H9 (cell line): Measurements from ENCODE around the gene KIF19. TPM values are rescaled to one million over a fixed set of nuclear protein-coding genes. Genes with fewer than 3 reads are reported as not detected.

Source experiments
- DNase-seq: peaks from one replicate; pipeline ENCODE4 v3.0.0-alpha.2; 2017
- H2AFZ ChIP-seq: one replicate; pipeline ENCODE4 v1.6.1; 2013; ENCODE audit warnings: mild to moderate bottlenecking, low read length, control low read depth, moderate library complexity
- H2AK5ac ChIP-seq: 2 replicates; pipeline ENCODE4 v1.6.1; 2013; ENCODE audit warnings: low read length, control low read depth, mixed read lengths; ENCODE audit not compliant: insufficient read length
- H2BK120ac ChIP-seq: one replicate; pipeline ENCODE4 v1.6.1; 2013; ENCODE audit warnings: low read depth, mild to moderate bottlenecking, low read length, control low read depth, inconsistent platforms; ENCODE audit not compliant: poor library complexity, severe bottlenecking
- H2BK12ac ChIP-seq: 2 replicates; pipeline ENCODE4 v1.6.1; 2013; ENCODE audit warnings: low read length, control low read depth, mixed read lengths, low read depth; ENCODE audit not compliant: insufficient read length
- H2BK15ac ChIP-seq: 2 replicates; pipeline ENCODE4 v1.6.1; 2013; ENCODE audit warnings: low read depth, low read length, control low read depth
- H2BK20ac ChIP-seq: one replicate; pipeline ENCODE4 v1.6.1; 2013; ENCODE audit warnings: low read depth, mild to moderate bottlenecking, low read length, control low read depth, inconsistent platforms; ENCODE audit not compliant: poor library complexity, severe bottlenecking
- H2BK5ac ChIP-seq: 2 replicates; pipeline ENCODE4 v1.6.1; 2013; ENCODE audit warnings: low read length, control low read depth, mixed read lengths; ENCODE audit not compliant: insufficient read length
- H3K14ac ChIP-seq: 2 replicates; pipeline ENCODE4 v1.6.1; 2013; ENCODE audit warnings: low read length, control low read depth; ENCODE audit not compliant: insufficient read depth
- H3K18ac ChIP-seq: 2 replicates; pipeline ENCODE4 v1.6.1; 2013; ENCODE audit warnings: low read depth, mild to moderate bottlenecking, mixed read lengths, low read length, control low read depth; ENCODE audit not compliant: insufficient read length
- H3K23ac ChIP-seq: 2 replicates; pipeline ENCODE4 v1.6.1; 2013; ENCODE audit warnings: low read length, control low read depth, mixed read lengths, low read depth; ENCODE audit not compliant: insufficient read length
- H3K23me2 ChIP-seq: 2 replicates; pipeline ENCODE4 v1.6.1; 2013; ENCODE audit warnings: low read depth, mild to moderate bottlenecking, mixed read lengths, low read length, control low read depth; ENCODE audit not compliant: insufficient read length, poor library complexity, severe bottlenecking
- H3K27ac ChIP-seq: 2 replicates; pipeline ENCODE4 v1.5.1; 2013; ENCODE audit warnings: low read length, control low read depth, mixed read lengths, low read depth; ENCODE audit not compliant: insufficient read length
- H3K27me3 ChIP-seq: 2 replicates; pipeline ENCODE4 v1.6.1; 2013; ENCODE audit warnings: low read length, control low read depth, inconsistent platforms; ENCODE audit not compliant: insufficient read depth
- H3K4ac ChIP-seq: 2 replicates; pipeline ENCODE4 v1.6.1; 2013; ENCODE audit warnings: low read depth, mild to moderate bottlenecking, control low read depth, inconsistent platforms, low read length, moderate library complexity
- H3K4me1 ChIP-seq: 2 replicates; pipeline ENCODE4 v1.6.1; 2013; ENCODE audit warnings: low read length, control low read depth, inconsistent platforms; ENCODE audit not compliant: insufficient read depth
- H3K4me2 ChIP-seq: 2 replicates; pipeline ENCODE4 v1.6.1; 2013; ENCODE audit warnings: low read length, control low read depth, mixed read lengths; ENCODE audit not compliant: insufficient read length, insufficient read depth
- H3K56ac ChIP-seq: 2 replicates; pipeline ENCODE4 v1.6.1; 2013; ENCODE audit warnings: low read depth, mild to moderate bottlenecking, mixed read lengths, low read length, control low read depth; ENCODE audit not compliant: insufficient read length
- H3K79me1 ChIP-seq: 2 replicates; pipeline ENCODE4 v1.6.1; 2013; ENCODE audit warnings: low read depth, mild to moderate bottlenecking, moderate library complexity, low read length, control low read depth, inconsistent platforms; ENCODE audit not compliant: insufficient read depth, poor library complexity, severe bottlenecking
- H3K79me2 ChIP-seq: 2 replicates; pipeline ENCODE4 v1.6.1; 2013; ENCODE audit warnings: low read length, control low read depth, inconsistent platforms; ENCODE audit not compliant: insufficient read depth
- H3K9ac ChIP-seq: 2 replicates; pipeline ENCODE4 v1.6.1; 2013; ENCODE audit warnings: low read length, control low read depth, mixed read lengths; ENCODE audit not compliant: insufficient read length; ENCODE audit errors: extremely low read depth
- H3K9me3 ChIP-seq: one replicate; pipeline ENCODE4 v1.6.1; 2013; ENCODE audit warnings: low read depth, low read length, inconsistent platforms; ENCODE audit not compliant: control insufficient read depth
- H3T11ph ChIP-seq: one replicate; pipeline ENCODE4 v1.6.1; 2013; ENCODE audit warnings: mild to moderate bottlenecking, low read length, control low read depth, inconsistent platforms
- H4K20me1 ChIP-seq: one replicate; pipeline ENCODE4 v1.6.1; 2013; ENCODE audit not compliant: control insufficient read depth, insufficient read length, insufficient read depth
- H4K5ac ChIP-seq: 2 replicates; pipeline ENCODE4 v1.6.1; 2013; ENCODE audit warnings: low read depth, mild to moderate bottlenecking, mixed read lengths, low read length, control low read depth; ENCODE audit not compliant: insufficient read length
- H4K8ac ChIP-seq: replicated peaks from 2 replicates; pipeline ENCODE4 v1.6.1; 2013; ENCODE audit warnings: low read length, control low read depth, mixed read lengths, low read depth; ENCODE audit not compliant: insufficient read length
- H4K91ac ChIP-seq: 2 replicates; pipeline ENCODE4 v1.6.1; 2013; ENCODE audit warnings: low read depth, mild to moderate bottlenecking, moderate library complexity, mixed read lengths, low read length, control low read depth; ENCODE audit not compliant: insufficient read length
- H3K27ac Mint-ChIP-seq, 3 experiments: 2 replicates in 2 of 3; 3 replicates in 1 of 3; pipeline ENCODE4 v1.8.0; 2020 to 2021; ENCODE audit warnings: mixed read lengths in 3 of 3, mild to moderate bottlenecking in 1 of 3, moderate library complexity in 1 of 3
- H3K27me3 Mint-ChIP-seq: 2 replicates; pipeline ENCODE4 v1.8.0; 2021; ENCODE audit warnings: low read depth, mild to moderate bottlenecking, moderate library complexity, mixed read lengths
- H3K36me3 Mint-ChIP-seq, 3 experiments: 2 replicates in 2 of 3; 3 replicates in 1 of 3; pipeline ENCODE4 v1.8.0; 2020 to 2021; ENCODE audit warnings: low read depth in 3 of 3, mixed read lengths in 3 of 3; ENCODE audit not compliant: insufficient read depth in 1 of 3
- H3K4me1 Mint-ChIP-seq, 2 experiments: 2 replicates each; pipeline ENCODE4 v1.8.0; 2020; ENCODE audit warnings: mixed read lengths in 2 of 2
- H3K4me3 Mint-ChIP-seq, 2 experiments: 2 replicates in 1 of 2; 3 replicates in 1 of 2; pipeline ENCODE4 v1.8.0; 2020 to 2021; ENCODE audit warnings: mild to moderate bottlenecking in 2 of 2, mixed read lengths in 2 of 2, moderate library complexity in 1 of 2
- H3K9me3 Mint-ChIP-seq, 2 experiments: 2 replicates in 1 of 2; 3 replicates in 1 of 2; pipeline ENCODE4 v1.8.0; 2020; ENCODE audit warnings: mild to moderate bottlenecking in 2 of 2, mixed read lengths in 2 of 2, moderate library complexity in 1 of 2
- WGBS: extraction: QIAGEN DNeasy Blood & Tissue Kit; methylation state at CpG from one replicate; pipeline ENCODE4 v1.1.7; 2013; ENCODE audit warnings: missing lambda C conversion rate, low lambda C conversion rate, mixed read lengths; ENCODE audit not compliant: insufficient read length; ENCODE audit errors: extremely low coverage; 5-methylcytosine and 5-hydroxymethylcytosine counted together
- total RNA-seq: library from RNA; stranded (reverse); gene quantifications from 2 replicates; pipeline ENCODE4 v1.2.1, GENCODE V29; 2021
- TF ChIP-seq, protein P1 (sequence below): fragments of 200-600 bp; sonication (generic); conservative IDR thresholded peaks from 3 replicates; pipeline ENCODE4 v1.8.0; 2021; ENCODE audit warnings: antibody characterized with exemption, mild to moderate bottlenecking

KIF19 gene
- total RNA-seq, 1 experiment from 2014 or later: 0.13 TPM

DNA sequence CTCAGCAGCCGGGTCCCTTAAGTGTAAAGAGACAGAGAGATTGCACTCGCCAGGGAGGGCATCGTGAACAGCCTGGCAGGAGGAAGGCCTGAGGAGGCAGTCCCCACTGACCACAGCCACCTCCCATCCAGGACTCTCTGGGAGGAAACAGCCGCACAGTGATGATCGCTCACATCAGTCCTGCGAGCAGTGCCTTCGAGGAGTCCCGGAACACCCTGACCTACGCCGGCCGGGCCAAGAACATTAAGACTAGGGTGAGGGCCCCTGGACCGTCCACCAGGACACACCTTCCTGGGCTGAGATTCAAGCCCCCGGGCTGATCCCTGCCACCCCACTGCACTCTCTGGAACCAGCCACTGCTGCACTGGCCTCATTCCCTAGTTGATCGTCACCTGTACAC, 21.6 kb downstream of the KIF19 start:
- Histone ChIP-seq H3T11ph (no peak overlapping the region), H3K4ac (no peak overlapping the region), H3K4me1 (no peaks in the 10 kb centered on the region), H3K23ac (no peak overlapping the region), H2BK5ac (no peak overlapping the region), H3K14ac (no peak overlapping the region), H3K4me2 (no peak overlapping the region), H4K5ac (no peak overlapping the region), H3K27ac (no peak overlapping the region), H3K79me2 (no peaks in the 10 kb centered on the region), H2AFZ (no peak overlapping the region), H4K20me1 (no peaks in the 10 kb centered on the region), H2AK5ac (no peak overlapping the region), H3K23me2 (no peaks in the 10 kb centered on the region), H3K18ac (no peak overlapping the region), H3K9me3 (no peaks in the 10 kb centered on the region), H2BK12ac (no peak overlapping the region), H3K56ac (no peak overlapping the region), H2BK120ac (no peak overlapping the region), H2BK15ac (no peak overlapping the region), H4K8ac (no peak overlapping the region), H2BK20ac (no peak overlapping the region), H3K9ac (no peak overlapping the region), H3K79me1 (no peaks in the 10 kb centered on the region), H4K91ac (no peak overlapping the region), H3K27me3 (peaks cover 7% of the 10 kb centered on the region; the same call in 1 of the 2 replicates)
- DNase-seq: no peak
- Mint-ChIP-seq H3K27ac (no peak overlapping the region; a peak in 1 of 7 replicates), H3K9me3 (no peaks in the 10 kb centered on the region), H3K4me3 (no peak overlapping the region), H3K4me1 (peaks cover 3 to 15% of the 10 kb centered on the region in 2 experiments; a peak in 3 of 4 replicates), H3K36me3 (no peaks in the 10 kb centered on the region), H3K27me3 (peaks cover 68% of the 10 kb centered on the region)
- WGBS: no CpG with 5 or more reads among the region's 14 CpGs
- TF ChIP-seq, protein P1, sequence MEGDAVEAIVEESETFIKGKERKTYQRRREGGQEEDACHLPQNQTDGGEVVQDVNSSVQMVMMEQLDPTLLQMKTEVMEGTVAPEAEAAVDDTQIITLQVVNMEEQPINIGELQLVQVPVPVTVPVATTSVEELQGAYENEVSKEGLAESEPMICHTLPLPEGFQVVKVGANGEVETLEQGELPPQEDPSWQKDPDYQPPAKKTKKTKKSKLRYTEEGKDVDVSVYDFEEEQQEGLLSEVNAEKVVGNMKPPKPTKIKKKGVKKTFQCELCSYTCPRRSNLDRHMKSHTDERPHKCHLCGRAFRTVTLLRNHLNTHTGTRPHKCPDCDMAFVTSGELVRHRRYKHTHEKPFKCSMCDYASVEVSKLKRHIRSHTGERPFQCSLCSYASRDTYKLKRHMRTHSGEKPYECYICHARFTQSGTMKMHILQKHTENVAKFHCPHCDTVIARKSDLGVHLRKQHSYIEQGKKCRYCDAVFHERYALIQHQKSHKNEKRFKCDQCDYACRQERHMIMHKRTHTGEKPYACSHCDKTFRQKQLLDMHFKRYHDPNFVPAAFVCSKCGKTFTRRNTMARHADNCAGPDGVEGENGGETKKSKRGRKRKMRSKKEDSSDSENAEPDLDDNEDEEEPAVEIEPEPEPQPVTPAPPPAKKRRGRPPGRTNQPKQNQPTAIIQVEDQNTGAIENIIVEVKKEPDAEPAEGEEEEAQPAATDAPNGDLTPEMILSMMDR: no peak
